Measurements from ENCODE around the gene GDPD5.

The GDPD5 gene

DNA sequence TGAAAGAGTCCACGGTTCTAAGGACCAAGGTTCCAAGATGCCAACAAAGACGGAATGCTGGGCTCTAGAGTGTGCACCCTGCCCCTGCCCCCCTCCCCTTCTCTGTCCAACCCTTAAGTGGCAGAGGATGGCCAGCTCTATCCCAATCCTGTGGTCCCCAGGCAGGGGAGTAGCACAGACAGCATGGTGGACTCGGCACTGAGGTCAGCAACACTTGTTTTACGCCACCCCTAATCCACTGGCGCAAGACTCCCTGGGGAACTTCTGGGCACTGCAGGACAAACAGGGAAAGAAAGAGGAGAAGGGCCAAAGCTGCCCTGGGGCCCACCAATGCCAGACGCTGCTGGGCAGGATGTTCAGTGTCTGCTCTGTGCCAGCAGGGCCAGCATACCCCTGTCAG lies 18.9 kb downstream of the GDPD5 start:
- Histone ChIP-seq H3K9me3 (replicated peaks; ENCODE audit: low read length) (no peaks in the 10 kb centered on the region), H3K4me1 (ENCODE audit: control insufficient read depth, insufficient read depth, low read length) (no peaks in the 10 kb centered on the region), H3K4me2 (ENCODE audit: low read length) (no peak overlapping the region), H3K4me3 (ENCODE audit: low read length) (no peak overlapping the region), H3K9ac (ENCODE audit: low read depth, low read length) (no peak overlapping the region), H3K27me3 (ENCODE audit: control insufficient read depth, insufficient read depth, low read length) (peaks cover 4% of the 10 kb centered on the region), H3K36me3 (ENCODE audit: insufficient read depth, low read length) (no peaks in the 10 kb centered on the region)

DNA sequence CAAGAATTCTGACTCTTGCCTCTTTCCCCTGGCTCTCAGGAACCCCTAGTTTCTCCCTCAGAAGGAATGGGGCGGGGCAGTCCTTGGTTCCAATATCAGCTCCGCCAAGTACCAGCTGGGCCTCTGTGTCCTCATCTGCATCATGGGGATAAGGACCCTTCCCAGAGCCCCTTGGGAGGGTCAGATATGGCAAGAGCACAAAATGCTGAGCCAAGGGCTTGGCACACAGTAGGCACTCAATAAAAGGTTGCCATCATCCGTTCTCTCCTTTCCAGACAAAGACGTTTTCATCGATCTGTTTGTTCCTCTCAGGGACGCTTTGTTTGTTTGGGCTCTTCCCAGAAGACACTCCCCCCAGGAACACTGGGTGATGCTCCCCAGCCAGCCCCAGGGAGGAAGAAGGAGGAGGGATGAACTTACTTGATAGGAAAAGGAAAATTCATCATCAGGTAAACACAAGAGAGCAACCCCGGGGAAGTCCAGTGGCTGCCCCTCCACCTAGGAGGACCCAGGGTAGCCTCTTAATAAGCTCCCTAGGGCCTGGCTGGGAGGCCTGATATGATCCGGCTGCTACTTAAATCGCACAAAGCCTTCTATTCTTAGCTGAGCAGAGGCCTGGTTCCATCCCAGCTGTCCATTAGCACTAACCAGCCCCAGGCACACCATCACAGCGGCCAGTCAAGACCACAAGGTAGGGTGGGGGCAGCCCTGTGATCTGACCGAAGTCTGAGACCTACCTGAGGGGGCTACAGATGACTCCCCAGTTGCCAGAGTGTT lies 19.6 kb downstream of the GDPD5 start:
- H3K4me2 ChIP-seq (ENCODE audit: low read length) = no peak overlapping the region
- H3K36me3 ChIP-seq (ENCODE audit: insufficient read depth, low read length) = no peaks in the 10 kb centered on the region
- no peak overlapping the region for H3K9ac ChIP-seq (ENCODE audit: low read depth, low read length)
- H3K9me3 ChIP-seq (replicated peaks; ENCODE audit: low read length) = no peaks in the 10 kb centered on the region
- peaks cover 4% of the 10 kb centered on the region for H3K27me3 ChIP-seq (ENCODE audit: control insufficient read depth, insufficient read depth, low read length)
- H3K4me1 ChIP-seq (ENCODE audit: control insufficient read depth, insufficient read depth, low read length) = no peaks in the 10 kb centered on the region
- H3K4me3 ChIP-seq (ENCODE audit: low read length) = no peak overlapping the region

DNA sequence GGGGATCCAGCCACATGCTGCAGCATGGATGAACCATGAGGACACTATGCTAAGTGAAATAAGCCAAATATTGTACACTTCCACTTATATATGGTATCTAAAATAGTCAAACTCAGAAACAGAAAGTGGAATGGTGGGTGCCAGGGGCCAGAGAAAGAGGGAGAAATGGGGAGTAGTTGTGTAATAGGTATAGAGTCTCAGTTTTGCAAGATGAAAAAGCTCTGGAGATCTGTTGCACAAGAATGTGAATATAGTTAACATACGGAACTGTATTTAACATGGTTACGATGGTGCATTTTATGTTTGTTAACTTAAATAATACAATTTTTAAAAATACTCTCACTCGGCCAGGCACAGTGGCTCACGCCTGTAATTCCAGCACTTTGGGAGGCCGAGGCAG lies 21.2 kb downstream of the GDPD5 start:
- H3K27me3 ChIP-seq (ENCODE audit: control insufficient read depth, insufficient read depth, low read length) = peaks cover 4% of the 10 kb centered on the region
- no peak overlapping the region for H3K9ac ChIP-seq (ENCODE audit: low read depth, low read length)
- H3K4me3 ChIP-seq (ENCODE audit: low read length) = no peak overlapping the region
- no peak overlapping the region for H3K4me2 ChIP-seq (ENCODE audit: low read length)
- H3K4me1 ChIP-seq (ENCODE audit: control insufficient read depth, insufficient read depth, low read length) = peaks cover 8% of the 10 kb centered on the region
- no peaks in the 10 kb centered on the region for H3K9me3 ChIP-seq (replicated peaks; ENCODE audit: low read length)
- no peaks in the 10 kb centered on the region for H3K36me3 ChIP-seq (ENCODE audit: insufficient read depth, low read length)

DNA sequence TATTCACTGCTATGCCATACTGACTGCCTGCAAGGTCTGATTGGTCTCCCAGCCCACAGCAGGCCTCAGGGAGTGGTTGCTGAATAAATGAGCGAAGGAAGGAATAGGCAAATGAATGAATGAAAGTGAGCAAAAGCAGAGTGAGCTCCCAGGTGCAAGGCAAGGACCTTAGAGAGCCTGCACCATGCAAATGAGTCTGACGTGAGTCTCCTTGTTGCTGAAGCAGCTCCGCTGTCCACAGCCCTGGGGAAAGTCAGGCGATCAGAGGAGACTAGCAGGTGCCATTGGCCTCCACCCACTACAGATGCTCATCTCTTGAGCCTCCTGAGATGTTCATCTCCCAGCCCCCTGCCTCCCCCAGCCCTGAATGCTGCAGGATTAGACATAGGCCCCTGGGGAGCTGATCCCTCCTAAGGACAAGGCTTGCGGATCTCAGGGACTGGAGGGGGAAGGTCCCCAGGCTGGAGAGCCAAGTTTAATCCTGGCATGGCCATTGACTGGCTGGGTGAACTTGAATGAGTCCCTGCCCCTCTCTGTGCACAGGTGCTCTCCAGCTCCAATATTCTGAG lies 22.1 kb downstream of the GDPD5 start:
- no peak overlapping the region for H3K4me2 ChIP-seq (ENCODE audit: low read length)
- H3K27me3 ChIP-seq (ENCODE audit: control insufficient read depth, insufficient read depth, low read length) = peaks cover 4% of the 10 kb centered on the region
- no peaks in the 10 kb centered on the region for H3K9me3 ChIP-seq (replicated peaks; ENCODE audit: low read length)
- H3K9ac ChIP-seq (ENCODE audit: low read depth, low read length) = no peak overlapping the region
- H3K4me3 ChIP-seq (ENCODE audit: low read length) = no peak overlapping the region
- peaks cover 16% of the 10 kb centered on the region for H3K4me1 ChIP-seq (ENCODE audit: control insufficient read depth, insufficient read depth, low read length)
- H3K36me3 ChIP-seq (ENCODE audit: insufficient read depth, low read length) = no peaks in the 10 kb centered on the region

DNA sequence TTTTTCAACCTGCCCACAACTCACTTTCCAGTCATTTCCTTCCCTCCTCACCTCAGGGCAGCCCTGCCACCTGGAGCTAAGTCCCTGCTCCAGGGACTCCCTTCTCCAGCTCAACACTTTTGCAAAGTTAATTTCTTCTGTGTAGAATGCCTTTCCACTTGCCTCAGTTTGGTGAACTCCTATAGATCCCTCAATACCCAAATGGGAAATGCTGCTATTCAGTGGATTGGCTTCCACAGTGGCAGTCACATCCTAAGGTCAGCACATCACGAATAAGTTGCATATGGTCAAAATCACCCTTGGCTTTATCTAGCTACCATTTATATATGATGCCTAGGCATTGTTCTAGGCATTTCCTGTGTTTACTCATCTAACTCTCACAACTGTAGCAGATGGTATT lies 23.6 kb downstream of the GDPD5 start:
- no peak overlapping the region for H3K4me3 ChIP-seq (ENCODE audit: low read length)
- peaks cover 22% of the 10 kb centered on the region for H3K4me1 ChIP-seq (ENCODE audit: control insufficient read depth, insufficient read depth, low read length)
- no peak overlapping the region for H3K4me2 ChIP-seq (ENCODE audit: low read length)
- no peaks in the 10 kb centered on the region for H3K27me3 ChIP-seq (ENCODE audit: control insufficient read depth, insufficient read depth, low read length)
- no peak overlapping the region for H3K9ac ChIP-seq (ENCODE audit: low read depth, low read length)
- no peaks in the 10 kb centered on the region for H3K9me3 ChIP-seq (replicated peaks; ENCODE audit: low read length)
- no peaks in the 10 kb centered on the region for H3K36me3 ChIP-seq (ENCODE audit: insufficient read depth, low read length)

DNA sequence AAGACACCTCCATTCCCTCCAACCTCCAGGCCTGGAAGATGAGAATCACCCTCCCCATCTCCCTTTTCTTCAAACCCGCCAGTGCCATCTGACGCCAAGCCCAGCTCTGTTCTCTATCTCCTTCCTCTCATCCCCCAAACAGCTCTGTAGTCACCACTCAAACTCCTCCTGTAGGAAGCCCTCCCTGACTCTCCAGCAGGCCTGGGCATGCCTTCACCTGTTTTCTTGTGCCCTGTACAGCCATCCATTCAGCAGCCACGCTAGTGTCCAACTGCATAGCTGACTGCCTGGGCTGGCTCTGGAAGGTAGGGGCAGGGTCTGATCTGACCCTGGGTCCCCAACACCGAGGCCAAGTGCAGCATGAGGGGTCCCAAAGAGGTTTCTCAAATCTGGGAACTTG lies 25.0 kb downstream of the GDPD5 start:
- Histone ChIP-seq H3K4me1 (ENCODE audit: control insufficient read depth, insufficient read depth, low read length) (peaks cover 22% of the 10 kb centered on the region), H3K4me2 (ENCODE audit: low read length) (no peak overlapping the region), H3K9me3 (replicated peaks; ENCODE audit: low read length) (no peaks in the 10 kb centered on the region), H3K4me3 (ENCODE audit: low read length) (no peak overlapping the region), H3K9ac (ENCODE audit: low read depth, low read length) (no peak overlapping the region), H3K27me3 (ENCODE audit: control insufficient read depth, insufficient read depth, low read length) (no peaks in the 10 kb centered on the region), H3K36me3 (ENCODE audit: insufficient read depth, low read length) (no peaks in the 10 kb centered on the region)

DNA sequence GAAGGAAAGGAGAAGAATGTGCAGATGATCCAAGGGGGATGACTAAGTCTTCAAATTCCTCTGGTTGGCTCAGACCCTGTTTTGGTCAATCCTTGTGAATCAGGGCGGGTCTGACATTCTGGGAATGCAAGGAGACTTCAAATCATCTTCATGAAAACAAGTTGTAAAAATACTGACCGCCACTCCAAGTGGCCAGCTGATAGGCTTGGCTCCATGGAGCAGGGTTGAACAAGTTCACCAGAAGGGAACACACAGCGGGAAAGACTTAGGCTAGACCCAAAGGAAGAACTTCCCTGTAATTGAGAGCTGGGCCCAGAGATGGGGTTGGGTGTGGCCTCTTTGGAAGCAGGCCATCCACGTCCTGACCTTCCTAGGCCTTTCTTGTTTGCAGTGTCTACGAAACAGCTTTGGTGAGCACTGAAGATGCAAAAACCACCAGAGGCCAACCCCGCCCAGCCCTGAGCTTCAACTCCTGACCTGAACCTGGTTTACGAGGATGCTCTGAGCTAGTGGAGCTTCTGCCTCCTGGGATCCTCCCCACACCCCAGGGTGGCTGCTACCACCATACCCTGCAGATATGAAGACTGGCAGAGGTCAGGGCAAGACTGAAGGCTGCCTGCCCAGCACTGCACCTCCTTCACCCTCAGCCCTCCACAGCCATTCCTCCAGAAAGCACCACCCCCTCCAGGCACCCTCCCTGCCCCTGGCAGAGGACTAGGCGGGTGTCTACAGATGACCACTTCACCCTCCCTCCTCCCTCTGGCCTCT lies 26.1 kb downstream of the GDPD5 start:
- Histone ChIP-seq H3K4me3 (ENCODE audit: low read length) (peak overlapping the region; percentile 14), H3K9ac (ENCODE audit: low read depth, low read length) (no peak overlapping the region), H3K4me1 (ENCODE audit: control insufficient read depth, insufficient read depth, low read length) (peaks cover 22% of the 10 kb centered on the region), H3K9me3 (replicated peaks; ENCODE audit: low read length) (no peaks in the 10 kb centered on the region), H3K36me3 (ENCODE audit: insufficient read depth, low read length) (no peaks in the 10 kb centered on the region), H3K4me2 (ENCODE audit: low read length) (peak overlapping the region; percentile 47), H3K27me3 (ENCODE audit: control insufficient read depth, insufficient read depth, low read length) (no peaks in the 10 kb centered on the region)

DNA sequence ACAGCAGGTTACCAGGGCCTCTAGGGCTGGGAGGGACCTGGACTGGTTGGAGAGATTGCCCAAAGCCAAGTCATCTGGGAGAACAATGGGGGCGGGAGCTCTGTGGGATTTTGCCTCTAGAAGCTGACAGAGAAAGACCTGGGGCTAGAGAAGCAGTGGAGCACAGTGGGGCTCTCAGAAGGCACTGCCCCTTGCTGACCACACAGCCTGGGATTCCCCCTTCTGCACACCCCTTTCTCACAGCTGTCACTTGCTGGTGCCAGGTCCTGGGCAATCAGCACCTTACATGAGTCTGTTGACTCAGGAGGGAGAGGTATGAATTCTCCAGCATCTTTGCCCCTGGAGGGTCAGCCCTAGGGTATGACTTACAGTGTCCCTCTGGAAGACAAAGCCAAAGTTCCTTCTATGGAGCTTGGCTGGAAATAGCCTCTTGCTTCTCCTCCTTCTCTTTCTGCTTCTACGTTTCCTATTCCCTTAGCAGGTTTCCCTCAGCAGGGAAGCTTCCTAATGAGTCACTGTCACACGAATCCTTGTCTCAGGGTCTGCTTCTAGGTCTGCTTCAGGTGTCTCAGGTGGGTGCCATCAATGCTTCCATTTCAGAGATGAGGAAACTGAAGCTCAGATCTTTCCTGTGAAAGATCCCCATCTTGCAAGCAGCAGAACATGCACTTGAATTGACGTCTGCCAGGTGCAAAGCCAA lies 27.0 kb downstream of the GDPD5 start:
- Histone ChIP-seq H3K4me3 (ENCODE audit: low read length) (peak overlapping the region; percentile 2), H3K27me3 (ENCODE audit: control insufficient read depth, insufficient read depth, low read length) (no peaks in the 10 kb centered on the region), H3K36me3 (ENCODE audit: insufficient read depth, low read length) (no peaks in the 10 kb centered on the region), H3K4me1 (ENCODE audit: control insufficient read depth, insufficient read depth, low read length) (peaks cover 22% of the 10 kb centered on the region), H3K9ac (ENCODE audit: low read depth, low read length) (no peak overlapping the region), H3K4me2 (ENCODE audit: low read length) (peak overlapping the region; percentile 37), H3K9me3 (replicated peaks; ENCODE audit: low read length) (no peaks in the 10 kb centered on the region)

DNA sequence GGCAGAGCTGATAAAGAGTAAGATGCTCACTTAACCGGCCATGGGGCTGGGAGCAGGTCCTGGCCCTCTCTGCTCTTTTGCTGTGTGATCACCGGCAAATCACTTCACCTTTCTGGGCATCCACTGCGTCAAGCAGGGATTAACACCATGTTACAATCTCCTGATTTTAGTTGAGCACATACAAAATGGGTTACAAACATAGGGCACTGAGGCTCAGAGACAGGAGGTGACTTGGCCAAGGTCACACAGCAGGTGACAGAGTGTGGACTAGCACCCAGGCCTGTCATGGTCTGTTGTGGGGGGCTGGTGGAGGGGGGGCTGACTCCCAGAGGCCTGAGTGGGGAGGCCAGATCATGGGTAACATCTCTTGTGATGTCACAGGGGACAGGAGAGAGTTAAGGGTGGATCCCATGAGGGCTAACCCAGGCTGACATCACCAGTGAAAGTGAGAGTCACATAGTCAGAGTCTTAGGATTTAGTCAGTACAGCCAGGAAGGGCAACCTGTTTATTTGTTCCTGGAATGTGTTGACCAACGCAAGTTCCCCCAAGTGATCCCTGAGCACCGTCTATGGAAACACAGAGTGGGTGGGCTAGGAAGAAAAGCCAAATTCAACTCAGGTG lies 27.8 kb downstream of the GDPD5 start:
- Histone ChIP-seq H3K36me3 (ENCODE audit: insufficient read depth, low read length) (no peaks in the 10 kb centered on the region), H3K27me3 (ENCODE audit: control insufficient read depth, insufficient read depth, low read length) (no peaks in the 10 kb centered on the region), H3K4me1 (ENCODE audit: control insufficient read depth, insufficient read depth, low read length) (peaks cover 22% of the 10 kb centered on the region), H3K4me2 (ENCODE audit: low read length) (no peak overlapping the region), H3K9me3 (replicated peaks; ENCODE audit: low read length) (no peaks in the 10 kb centered on the region), H3K4me3 (ENCODE audit: low read length) (no peak overlapping the region), H3K9ac (ENCODE audit: low read depth, low read length) (no peak overlapping the region)

DNA sequence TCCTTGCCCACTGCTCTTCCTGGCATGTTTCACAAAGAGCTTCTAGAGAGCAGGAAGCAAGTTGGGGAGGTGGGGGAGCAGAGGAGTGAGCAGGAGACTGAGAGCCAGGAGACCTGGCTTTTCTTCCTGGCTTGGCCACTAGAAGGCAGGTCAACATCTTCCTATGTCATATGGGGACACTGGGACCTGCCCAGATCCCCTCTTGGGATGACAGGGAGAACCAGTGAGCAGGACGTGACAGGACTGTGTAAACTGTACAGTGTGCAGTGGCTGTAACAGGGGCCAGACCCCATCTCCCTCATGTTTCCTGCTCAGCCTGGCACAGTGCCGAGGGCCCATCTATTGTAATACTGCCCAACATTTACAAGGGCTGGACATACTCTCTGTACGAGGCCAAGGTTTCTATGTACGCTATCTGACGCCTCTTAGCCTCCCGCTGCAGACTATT lies 29.4 kb downstream of the GDPD5 start:
- Histone ChIP-seq H3K4me2 (ENCODE audit: low read length) (no peak overlapping the region), H3K4me3 (ENCODE audit: low read length) (no peak overlapping the region), H3K4me1 (ENCODE audit: control insufficient read depth, insufficient read depth, low read length) (peaks cover 27% of the 10 kb centered on the region), H3K9me3 (replicated peaks; ENCODE audit: low read length) (no peaks in the 10 kb centered on the region), H3K36me3 (ENCODE audit: insufficient read depth, low read length) (no peaks in the 10 kb centered on the region), H3K27me3 (ENCODE audit: control insufficient read depth, insufficient read depth, low read length) (no peaks in the 10 kb centered on the region), H3K9ac (ENCODE audit: low read depth, low read length) (no peak overlapping the region)

DNA sequence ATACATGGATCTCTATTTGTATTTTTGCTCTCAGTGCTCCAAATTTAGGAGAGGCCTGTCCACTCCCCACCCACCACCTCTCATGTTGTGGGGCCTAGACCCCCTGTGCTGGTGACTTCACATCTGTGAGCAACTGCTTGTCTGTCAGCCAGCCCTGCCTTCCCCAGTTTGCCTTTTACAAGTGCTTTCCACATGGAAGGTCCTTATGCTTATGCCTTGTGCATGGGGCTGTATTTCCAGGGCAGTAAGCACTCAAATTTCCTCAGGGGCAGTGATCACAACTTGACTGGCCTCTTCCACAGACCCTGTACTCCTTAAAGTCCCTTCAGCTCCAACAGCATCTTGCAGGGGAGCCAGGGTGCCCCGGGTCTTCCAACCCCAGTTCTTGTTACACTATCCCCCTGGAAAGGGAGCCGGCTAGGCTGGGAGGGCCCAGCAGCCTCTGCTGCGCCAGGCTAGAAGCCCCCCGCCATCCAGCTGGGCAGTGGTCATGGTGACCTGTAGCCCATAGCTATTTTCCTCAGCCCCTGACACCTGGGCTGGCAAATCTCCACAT lies 29.9 kb downstream of the GDPD5 start:
- H3K4me3 ChIP-seq (ENCODE audit: low read length) = no peak overlapping the region
- no peaks in the 10 kb centered on the region for H3K36me3 ChIP-seq (ENCODE audit: insufficient read depth, low read length)
- H3K4me1 ChIP-seq (ENCODE audit: control insufficient read depth, insufficient read depth, low read length) = peaks cover 29% of the 10 kb centered on the region
- H3K9me3 ChIP-seq (replicated peaks; ENCODE audit: low read length) = no peaks in the 10 kb centered on the region
- no peak overlapping the region for H3K9ac ChIP-seq (ENCODE audit: low read depth, low read length)
- H3K27me3 ChIP-seq (ENCODE audit: control insufficient read depth, insufficient read depth, low read length) = no peaks in the 10 kb centered on the region
- no peak overlapping the region for H3K4me2 ChIP-seq (ENCODE audit: low read length)
